Left ventricle myocardium superior (tissue), 1 donor: ENCODE data around the gene PRKCA. TPM values are rescaled to one million over a fixed set of nuclear protein-coding genes. Genes with fewer than 3 reads are reported as not detected.
A peak's percentile ranks its signal among the peaks of the same experiment; 100 is the strongest.
"Not testable (repeated sequence)": the region's sequence is repeated elsewhere in the genome, so short reads cannot be mapped to it uniquely, and the experiment has no call there.

Experiments used
- ATAC-seq: fragments of 200-7000 bp; cut with Tn5 transposase; one replicate; pipeline ENCODE4 v1.9.1; 2020; ENCODE audit warnings: mild to moderate bottlenecking, moderate library complexity
- DNase-seq: peaks from one replicate; pipeline ENCODE4 v3.0.0-alpha.2; 2020
- intact Hi-C: fragments of 100-400 bp; cut with micrococcal nuclease; formaldehyde crosslinking; loops from one replicate; pipeline ENCODE4 v1.11.0; 2022
- total RNA-seq: library from RNA; stranded (reverse); fragmentation: NEBNext Ultra II Directional; extraction: Animal tissue kit (Norgen Biotek cat#: 25700); gene quantifications from one replicate; pipeline ENCODE4 v1.2.1, GENCODE V29; 2021
- donor health status: DM: no; HTN: yes; CAD: no; lungs with severe emphysema.

PRKCA gene
- total RNA-seq, 1 donor from 2014 or later: 5.9 TPM

DNA sequence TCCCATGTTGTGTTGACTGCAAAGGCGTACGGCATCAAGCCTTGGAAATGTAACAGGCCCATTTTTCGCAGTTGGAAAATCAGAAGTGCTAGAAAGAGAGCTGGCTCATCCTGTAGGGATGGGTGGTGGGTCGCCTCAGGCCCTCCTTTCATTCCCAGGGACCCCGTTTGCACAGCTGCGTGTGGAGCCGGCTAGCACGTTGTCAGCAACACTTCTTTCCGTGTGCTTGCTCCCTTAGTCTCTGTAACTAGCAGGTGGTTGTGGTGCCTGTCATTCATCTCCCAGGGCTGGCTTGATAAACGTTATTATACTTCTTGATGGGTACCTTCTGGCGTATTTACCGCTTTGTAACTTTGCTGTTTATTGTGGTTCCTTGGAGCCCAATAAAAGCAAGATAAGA lies 293.5 kb downstream of the PRKCA start:
- intact Hi-C loops: no loop called here
- ATAC-seq: no peak
- DNase-seq: no peak

DNA sequence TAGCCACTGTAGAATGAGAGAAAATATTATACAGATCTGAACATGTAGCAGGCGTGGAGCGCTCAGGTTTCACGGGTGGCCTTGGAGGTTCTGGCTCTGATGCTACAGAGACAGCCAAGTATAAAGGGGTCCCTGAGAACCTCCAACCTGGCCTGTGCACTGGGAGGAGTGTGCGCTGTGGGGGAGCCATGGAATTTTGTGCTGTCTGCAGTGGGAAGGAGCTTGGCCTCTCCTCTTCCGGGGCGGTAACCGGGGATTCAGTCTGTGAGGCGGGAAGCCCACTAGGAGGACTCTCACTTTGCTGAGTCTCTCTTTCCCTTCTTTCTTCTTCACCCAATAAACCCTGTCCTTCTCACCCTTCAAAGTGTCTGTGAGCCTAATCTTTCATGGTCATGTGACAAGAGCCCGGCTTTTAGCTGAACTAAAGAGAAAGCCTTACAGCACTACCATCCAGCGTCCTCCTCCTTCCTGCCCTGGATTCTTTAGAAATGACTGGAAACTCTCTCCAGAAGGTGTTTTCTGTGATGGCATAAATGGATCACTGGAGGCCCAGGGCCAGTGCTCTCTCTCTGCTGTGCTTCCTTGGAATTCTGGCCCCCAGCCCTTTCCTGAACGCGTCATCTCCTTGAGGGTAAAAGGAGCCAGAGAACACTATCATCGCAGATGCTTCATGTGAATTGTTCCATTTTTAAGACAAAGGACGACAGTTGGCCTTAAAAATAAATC lies 300.4 kb downstream of the PRKCA start:
- intact Hi-C loops: no loop called here
- ATAC-seq: peak; percentile 55
- peak; percentile 46 for DNase-seq

DNA sequence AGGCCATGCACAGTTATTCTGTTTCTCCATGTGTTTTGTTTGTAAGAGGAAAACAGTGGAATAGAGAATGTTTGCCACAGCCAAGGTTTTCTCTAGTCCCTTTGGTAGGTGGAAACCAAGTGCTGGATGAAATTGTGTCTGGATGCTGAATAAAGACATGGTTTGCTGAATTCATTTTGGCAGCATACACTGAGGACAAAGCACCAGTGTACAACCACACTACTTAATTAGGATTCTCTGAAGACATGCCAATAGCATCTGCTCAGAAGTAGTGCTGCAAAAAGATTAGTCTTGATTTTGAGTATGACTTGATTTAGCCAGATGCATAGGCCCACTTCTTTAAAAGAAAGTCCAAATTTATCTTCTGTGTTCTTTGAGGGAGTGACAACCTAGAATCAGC lies 302.0 kb downstream of the PRKCA start:
- intact Hi-C loops: no loop called here
- DNase-seq: no peak
- ATAC-seq: no peak

DNA sequence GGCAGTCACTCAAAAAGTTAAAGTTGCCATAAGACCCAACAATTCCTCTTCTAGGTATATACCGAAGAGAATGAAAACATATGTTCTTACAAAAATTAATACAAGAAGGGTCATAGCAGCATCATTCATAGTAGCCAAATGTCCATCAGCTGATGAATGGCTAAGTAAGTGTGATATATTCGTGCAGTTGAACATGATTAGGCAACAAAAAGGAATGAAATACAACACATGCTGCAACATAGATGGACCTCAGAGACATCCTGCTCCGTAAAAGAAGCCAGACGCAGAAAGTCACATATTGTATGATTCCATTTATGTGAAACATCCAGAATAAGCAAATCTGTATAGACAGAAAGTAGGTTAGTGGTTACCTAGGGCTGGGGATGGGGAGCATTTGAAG lies 303.1 kb downstream of the PRKCA start:
- DNase-seq: no peak
- intact Hi-C loops: no loop called here
- ATAC-seq: no peak

DNA sequence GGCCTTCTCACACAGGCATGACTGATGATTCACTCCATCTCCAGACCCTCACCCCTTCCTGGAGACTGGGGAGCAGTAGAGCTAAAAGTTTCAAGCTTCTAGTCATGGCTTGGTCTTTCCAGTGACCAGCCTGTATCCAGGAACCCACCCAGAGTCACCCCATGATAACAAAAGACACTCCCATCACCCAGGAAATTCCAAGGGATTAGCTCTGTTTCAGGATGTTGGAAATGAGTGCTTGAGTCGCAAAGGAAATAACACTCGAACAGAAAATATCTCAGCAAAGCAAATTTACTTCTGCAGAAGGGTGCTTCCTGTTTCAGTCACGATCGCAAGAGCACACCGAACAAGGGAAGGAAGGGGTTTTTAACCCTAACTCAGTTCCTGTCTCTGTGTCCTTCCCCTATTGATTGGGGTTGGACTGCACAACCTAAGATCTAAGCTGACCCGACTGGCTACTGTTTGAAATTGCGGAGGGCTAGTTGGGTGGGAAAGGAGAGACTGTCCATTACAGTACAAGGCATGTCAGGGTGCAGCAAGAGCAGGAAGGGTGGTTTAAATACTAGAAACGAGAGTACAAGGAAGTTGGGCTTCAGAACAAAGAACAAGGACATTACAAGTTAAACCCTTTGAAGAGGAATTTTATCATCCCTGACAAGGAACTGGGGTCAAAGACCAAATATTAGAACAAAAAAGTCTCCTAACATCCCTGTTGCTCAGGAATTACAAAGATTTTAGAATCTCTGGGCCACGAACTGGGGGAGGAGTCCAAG lies 308.1 kb downstream of the PRKCA start:
- DNase-seq: no peak
- intact Hi-C loops: no loop called here
- ATAC-seq: no peak

DNA sequence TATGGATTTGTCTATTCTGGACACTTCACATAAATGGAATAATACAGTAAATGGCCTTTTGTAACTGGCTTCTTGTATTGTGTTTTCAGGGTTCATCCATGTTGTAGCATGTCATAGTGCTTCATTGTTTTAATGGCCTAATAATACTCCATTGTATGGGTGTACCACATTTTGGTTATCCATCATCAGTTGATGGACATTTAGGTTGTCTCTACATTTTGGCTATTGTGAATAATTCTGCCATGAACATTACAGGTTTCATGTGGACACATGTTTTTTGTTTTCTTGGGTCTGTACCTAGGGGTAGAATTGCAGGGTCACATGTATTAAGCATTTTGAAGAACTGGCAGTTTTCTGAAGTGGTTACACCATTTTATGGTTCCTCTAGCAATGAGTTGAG lies 309.0 kb downstream of the PRKCA start:
- intact Hi-C loops: no loop called here
- DNase-seq: no peak
- no peak for ATAC-seq

DNA sequence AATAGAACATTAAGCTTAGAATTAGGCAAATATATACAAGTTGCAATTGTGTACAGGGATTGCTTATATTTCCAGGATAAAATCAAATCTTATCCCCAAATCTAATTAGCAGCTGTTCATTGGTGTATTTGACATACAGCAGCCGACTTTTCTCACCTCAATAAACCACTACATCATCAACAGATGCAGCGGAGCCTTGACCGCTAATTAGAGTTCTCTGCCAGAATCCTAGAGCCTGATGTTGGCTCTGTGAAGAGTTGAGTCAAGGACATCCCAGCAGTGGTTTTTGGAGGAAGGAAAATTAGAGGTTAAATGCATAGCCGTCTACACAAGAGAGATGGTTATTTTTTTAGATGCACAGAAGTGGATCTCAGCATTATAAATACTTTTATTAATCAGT lies 310.6 kb downstream of the PRKCA start:
- no peak for ATAC-seq
- no peak for DNase-seq
- intact Hi-C loops: no loop called here

DNA sequence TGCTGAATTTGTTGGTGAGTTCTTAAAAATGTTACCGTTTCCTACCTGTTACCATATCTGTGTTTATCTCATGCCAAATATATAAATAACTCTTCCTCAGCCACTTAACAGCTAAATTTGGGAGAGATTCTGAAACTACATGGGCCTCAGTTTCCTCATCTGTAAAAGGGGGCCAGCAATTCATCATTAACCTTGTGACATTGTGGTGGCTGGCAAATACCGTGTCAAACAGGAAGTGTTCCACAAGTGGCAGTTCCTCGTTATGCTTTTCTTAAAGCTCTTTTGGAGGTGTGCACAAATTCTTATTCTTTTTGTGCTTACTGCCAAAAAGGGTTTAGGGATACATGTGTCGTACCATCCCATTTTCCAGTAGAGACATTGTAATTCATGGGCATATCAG lies 312.1 kb downstream of the PRKCA start:
- DNase-seq (no peak), ATAC-seq (no peak)
- intact Hi-C loops: no loop called here

DNA sequence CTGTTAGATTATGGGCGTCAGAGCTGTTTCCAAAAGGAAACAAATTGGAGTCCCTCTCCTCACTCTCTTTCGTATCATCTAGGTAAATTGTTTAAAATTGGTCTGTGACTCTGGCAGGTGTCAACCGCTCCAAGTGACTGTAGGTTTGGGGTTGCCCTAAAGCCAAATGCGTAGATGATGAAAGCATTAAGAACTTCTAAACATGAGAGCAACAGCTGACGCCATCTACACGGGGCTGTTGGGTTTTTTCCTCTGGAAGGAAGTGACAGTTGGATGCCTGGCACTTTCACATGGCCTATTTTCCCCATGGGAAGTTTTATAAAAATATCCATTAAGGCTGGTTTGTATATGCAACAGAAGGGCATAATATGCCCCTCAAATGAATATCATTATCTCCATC lies 316.8 kb downstream of the PRKCA start:
- DNase-seq (no peak), ATAC-seq (no peak)
- intact Hi-C loops: no loop called here

DNA sequence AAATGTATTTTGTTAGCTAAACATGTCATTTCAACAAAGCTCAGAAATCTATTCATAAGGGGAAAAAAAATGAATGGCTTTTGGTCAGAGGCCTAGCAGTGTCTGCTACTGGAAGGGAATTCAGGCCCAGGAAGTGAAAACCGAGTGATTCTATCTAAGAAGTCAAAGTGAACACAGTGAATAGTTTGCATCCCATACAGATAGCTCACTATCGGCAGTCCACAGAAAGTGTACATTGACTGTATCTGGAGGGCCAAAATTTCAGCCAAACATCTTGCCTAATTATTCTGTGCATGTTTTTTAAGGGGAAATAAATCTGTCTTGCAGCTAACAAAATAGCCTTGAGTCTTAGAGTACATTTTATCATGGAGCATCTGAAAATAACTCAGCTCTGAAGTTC lies 318.1 kb downstream of the PRKCA start:
- no peak for DNase-seq
- intact Hi-C loops: no loop called here
- ATAC-seq: no peak

DNA sequence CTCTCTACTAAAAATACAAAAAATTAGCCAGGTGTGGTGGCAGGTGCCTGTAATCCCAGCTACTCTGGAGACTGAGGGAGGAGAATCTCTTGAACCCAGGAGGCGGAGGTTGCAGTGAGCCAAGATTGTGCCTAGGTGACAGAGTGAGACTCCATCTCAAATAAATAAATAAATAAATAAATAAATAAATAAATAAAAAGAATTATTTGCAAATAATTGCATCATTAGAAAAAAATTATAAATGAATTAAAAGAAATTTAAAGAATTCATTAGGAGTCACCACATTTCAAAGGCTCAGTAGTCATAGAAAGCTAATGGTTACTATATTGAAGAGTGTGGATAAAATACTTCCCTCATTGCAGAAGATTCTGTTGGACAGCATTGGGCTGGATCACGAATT lies 322.2 kb downstream of the PRKCA start:
- DNase-seq, ATAC-seq, intact Hi-C loops: not testable (repeated sequence)

DNA sequence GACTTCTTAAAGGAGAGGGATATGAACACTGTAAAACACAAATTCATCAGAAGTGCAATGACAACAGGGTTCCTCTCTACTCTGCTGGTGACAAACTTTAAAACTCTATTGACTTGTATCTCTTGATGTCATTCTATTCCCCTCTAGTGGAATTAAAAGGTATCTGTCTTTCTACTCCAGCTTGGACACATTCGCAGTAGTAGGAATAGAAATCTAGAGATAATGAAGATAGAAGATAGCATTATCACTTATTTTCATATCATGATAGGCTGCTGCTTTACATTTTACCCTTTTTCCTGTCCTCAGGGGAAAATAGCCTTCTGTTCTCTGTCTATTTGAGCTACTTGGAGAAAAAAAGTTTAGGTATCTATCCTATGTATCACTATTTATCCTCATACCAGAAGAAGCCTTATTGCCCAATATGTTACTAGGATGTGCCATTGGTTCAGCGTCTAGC lies 322.9 kb downstream of the PRKCA start:
- ATAC-seq: peak; percentile 42
- DNase-seq: no peak
- intact Hi-C loops: no loop called here

DNA sequence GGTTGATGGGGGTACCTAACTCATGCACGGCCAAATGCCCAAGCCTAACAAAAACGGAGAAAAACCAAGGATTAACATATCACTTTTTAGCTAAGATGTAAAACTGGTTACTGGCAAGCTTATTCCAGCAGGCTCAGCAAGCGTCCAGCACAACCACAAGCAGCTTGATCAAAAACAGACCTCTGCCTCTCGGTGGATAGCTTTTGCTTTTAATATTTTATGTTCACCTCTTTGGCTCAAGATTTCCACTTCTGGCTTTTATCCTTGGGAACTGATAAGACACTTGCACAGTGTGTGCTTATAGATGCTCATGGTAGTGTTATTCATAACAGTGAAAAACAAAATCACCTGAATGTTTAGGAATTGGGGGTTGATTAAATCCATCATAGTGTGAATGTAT lies 325.6 kb downstream of the PRKCA start:
- ATAC-seq (no peak), DNase-seq (no peak)
- intact Hi-C loops: no loop called here

DNA sequence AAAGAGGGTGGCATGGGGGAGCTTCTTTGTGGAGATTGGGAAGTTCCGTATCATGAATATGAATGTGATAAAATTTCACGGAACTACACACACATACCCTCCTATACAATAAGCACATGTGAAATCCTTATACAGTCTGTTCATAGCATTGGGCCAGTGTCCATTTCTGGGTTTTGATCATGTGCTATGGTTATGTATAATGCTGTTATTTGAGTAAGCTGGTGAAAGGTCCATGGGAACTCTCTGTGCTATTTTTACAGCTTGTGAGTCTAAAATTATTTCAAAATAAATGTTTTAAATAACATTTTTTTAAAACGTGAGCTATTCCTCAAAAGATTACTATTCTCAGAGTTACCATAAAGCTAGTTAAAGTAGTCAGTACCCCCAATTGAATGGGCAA lies 327.3 kb downstream of the PRKCA start:
- DNase-seq: no peak
- intact Hi-C loops: no loop called here
- no peak for ATAC-seq

DNA sequence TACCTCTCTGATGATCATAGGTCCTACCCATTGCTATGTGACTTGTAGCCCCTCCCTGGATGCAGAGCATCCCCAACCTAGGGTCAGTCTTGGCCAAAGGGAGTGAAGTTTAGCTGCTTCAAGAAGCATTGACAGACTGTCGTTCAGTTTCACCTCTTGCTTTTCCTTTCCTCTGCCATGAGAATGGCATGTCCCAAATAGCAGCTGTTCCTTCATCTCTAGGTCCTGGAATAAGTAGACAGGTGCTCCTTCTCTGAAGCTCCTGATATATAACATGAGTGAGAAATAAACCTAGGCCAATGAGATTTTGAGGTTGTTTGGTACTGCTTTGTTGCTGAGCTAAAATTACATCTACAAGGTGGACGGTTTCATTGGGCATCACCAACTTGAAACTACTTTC lies 328.0 kb downstream of the PRKCA start:
- DNase-seq (no peak), ATAC-seq (no peak)
- intact Hi-C loops: no loop called here

DNA sequence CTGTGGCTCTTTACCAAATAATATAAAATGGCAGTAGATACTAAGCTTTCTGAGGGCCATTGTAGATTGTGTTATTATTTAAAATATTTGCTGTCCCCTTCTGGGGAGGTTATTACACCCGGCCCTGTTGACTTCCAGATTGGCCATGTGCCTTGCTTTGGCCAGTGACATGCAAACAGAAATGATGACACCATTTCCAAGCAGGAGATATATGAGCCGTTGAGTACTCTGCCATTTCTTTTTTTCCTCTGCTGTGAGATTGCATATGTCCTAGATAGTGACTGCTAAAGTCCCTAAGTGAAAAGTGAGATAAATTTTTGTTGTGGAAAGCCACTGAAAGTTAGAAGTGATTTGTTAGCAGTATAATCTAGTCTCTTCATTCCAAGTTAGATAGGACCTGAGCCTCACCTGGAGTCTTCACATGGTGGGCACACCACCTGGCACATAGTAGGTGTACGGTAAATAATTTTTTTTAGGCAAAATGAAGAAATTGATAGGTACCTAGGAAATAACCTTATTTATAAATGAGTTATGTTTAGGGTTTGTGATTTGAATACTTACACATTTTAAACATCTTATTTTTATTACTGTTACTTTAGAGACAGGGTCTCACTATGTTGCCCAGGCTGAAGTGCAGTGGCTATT lies 328.5 kb downstream of the PRKCA start:
- no peak for DNase-seq
- no peak for ATAC-seq
- intact Hi-C loops: no loop called here

DNA sequence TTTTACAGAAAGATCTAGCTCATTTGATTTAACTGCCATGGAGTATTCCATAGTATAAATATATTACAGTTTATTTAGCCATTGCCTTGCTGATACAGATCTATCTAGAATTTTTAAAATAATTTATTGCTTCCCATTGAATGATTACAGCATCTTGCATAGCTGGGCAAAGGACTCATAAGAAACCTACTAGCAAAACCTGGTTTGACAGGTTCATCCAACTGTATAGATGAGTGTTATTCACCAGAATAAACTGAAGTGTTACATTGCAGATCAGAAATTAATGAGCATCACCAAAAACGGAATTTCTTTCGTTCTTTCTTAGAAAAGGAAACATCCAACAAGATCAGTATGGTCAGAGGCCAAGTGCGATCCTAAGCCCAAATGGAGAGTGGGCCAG lies 330.3 kb downstream of the PRKCA start:
- intact Hi-C loops: no loop called here
- no peak for ATAC-seq
- DNase-seq: no peak

DNA sequence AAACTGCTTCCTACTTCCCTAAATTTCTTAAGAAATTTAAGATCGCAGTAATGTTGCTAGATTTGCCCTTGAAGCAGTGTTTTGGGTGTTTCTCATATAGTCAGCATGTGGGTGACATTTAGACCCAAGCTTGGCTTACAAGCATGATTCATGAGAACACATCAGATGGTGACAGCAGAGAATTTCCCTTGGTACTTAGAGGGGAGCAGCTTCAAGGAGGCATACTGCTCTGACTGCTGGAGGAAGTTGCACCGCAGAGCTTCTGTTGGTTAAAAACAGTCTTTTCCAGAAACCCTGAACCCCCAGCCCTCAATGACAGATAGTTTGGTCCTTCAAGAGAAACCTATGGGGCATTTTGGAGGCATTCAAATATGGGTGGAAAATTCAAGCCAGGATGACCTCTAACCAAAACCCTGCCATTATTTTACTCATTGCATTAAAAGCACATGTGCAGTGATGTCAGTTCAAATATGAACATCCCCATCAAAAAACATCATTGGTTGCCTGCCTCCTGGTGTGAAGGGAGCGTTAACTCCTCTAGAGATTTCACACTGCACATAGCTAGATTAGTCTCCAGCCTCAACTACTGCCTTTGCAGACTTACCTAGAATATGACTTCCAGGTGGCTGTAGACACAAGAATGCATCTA lies 331.0 kb downstream of the PRKCA start:
- intact Hi-C loops: no loop called here
- DNase-seq: no peak
- no peak for ATAC-seq

DNA sequence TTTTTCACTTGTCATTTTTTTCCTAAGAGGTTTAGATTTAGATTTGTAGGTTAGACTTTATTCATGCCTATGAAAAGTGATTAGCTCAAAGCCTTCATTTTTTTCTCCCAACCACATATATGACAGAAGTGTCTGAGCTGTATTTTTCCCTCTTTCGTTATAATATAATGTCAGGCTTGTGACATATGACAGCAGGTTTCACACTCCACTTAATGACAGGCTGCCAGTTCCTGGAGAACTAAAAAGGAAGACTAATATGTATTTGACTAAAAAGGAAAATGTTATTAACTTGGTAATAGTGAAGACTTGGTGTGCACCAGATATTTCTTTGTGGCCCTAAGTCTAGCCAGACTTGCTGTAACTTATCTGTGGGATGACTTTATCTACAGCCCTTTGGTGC lies 331.8 kb downstream of the PRKCA start:
- no peak for ATAC-seq
- intact Hi-C loops: no loop called here
- DNase-seq: no peak
